PC-3 (cell line): ENCODE measurements around the gene POMT1. TPM values are rescaled to one million over a fixed set of nuclear protein-coding genes. Genes with fewer than 3 reads are reported as not detected.

Source experiments
- ATAC-seq: fragments of 200-7000 bp; cut with Tn5 transposase; 2 replicates; pipeline ENCODE4 v1.9.1; 2020; ENCODE audit warnings: mild to moderate bottlenecking, moderate library complexity
- BruUV-seq: library from RNA; stranded (reverse); fragments of 400-500 nt; replicated peaks from 2 replicates; lab custom pipeline; 2021; lab: Mats Ljungman, UMichigan
- CTCF ChIA-PET: fragments of 300-600 bp; sonication (Branson Sonifier 250); formaldehyde crosslinking; loops from one replicate; lab custom pipeline; 2022; ENCODE audit warnings: antibody characterized with exemption; lab: Charles Lee
- POLR2A ChIA-PET: fragments of 300-600 bp; sonication (Branson Sonifier 250); formaldehyde crosslinking; loops from one replicate; lab custom pipeline; 2022; ENCODE audit warnings: antibody characterized with exemption; ENCODE audit not compliant: unreplicated experiment; lab: Charles Lee
- DNase-seq: peaks from one replicate; pipeline ENCODE4 v3.0.0-alpha.2; 2015
- H2AFZ ChIP-seq: fragments of 300-600 bp; sonication (generic); 2 replicates; pipeline ENCODE4 v1.6.0; 2016; ENCODE audit warnings: antibody characterized with exemption, low read length
- H3F3A ChIP-seq: fragments of 300-600 bp; sonication (generic); one replicate; pipeline ENCODE4 v1.6.0; 2017; ENCODE audit warnings: antibody characterized with exemption, low read length, control low read depth, mild to moderate bottlenecking; ENCODE audit not compliant: unreplicated experiment
- H3K27ac ChIP-seq: fragments of 300-600 bp; sonication (generic); 2 replicates; pipeline ENCODE4 v1.5.1; 2016; ENCODE audit warnings: mild to moderate bottlenecking, low read length
- H3K27me3 ChIP-seq: fragments of 300-600 bp; sonication (generic); 2 replicates; pipeline ENCODE4 v1.6.1; 2016; ENCODE audit warnings: low read length, mixed read lengths
- H3K36me3 ChIP-seq: fragments of 300-600 bp; sonication (generic); 2 replicates; pipeline ENCODE4 v1.6.1; 2016; ENCODE audit warnings: low read depth, mixed run types, low read length, mixed read lengths
- H3K4me1 ChIP-seq: fragments of 300-600 bp; sonication (generic); 2 replicates; pipeline ENCODE4 v1.5.1; 2016; ENCODE audit warnings: low read length; ENCODE audit not compliant: insufficient read depth
- H3K4me2 ChIP-seq: fragments of 300-600 bp; sonication (generic); 2 replicates; pipeline ENCODE4 v1.6.0; 2016; ENCODE audit warnings: low read length
- H3K4me3 ChIP-seq: fragments of 300-600 bp; sonication (generic); 2 replicates; pipeline ENCODE4 v1.5.1; 2016; ENCODE audit warnings: mild to moderate bottlenecking, low read length, mixed read lengths
- H3K79me2 ChIP-seq: fragments of 300-600 bp; sonication (generic); 2 replicates; pipeline ENCODE4 v1.6.1; 2017; ENCODE audit warnings: low read length, mixed read lengths
- H3K9ac ChIP-seq: fragments of 300-600 bp; sonication (generic); 2 replicates; pipeline ENCODE4 v1.6.0; 2016; ENCODE audit warnings: mild to moderate bottlenecking, low read length
- H3K9me2 ChIP-seq: fragments of 300-600 bp; sonication (generic); replicated peaks from 2 replicates; pipeline ENCODE4 v1.6.1; 2016; ENCODE audit warnings: mixed run types, low read length, mixed read lengths
- H3K9me3 ChIP-seq: fragments of 300-600 bp; sonication (generic); 2 replicates; pipeline ENCODE4 v1.6.1; 2016; ENCODE audit warnings: low read length, mixed read lengths
- H4K20me1 ChIP-seq: fragments of 300-600 bp; sonication (generic); 2 replicates; pipeline ENCODE4 v1.6.1; 2016; ENCODE audit warnings: low read length, mixed read lengths
- CTCF ChIP-seq: fragments of 300-600 bp; sonication (generic); conservative IDR thresholded peaks from 2 replicates; pipeline ENCODE4 v1.5.1; 2017; ENCODE audit warnings: antibody characterized with exemption, low read depth, mild to moderate bottlenecking, low read length
- EZH2 ChIP-seq: fragments of 300-600 bp; sonication (generic); IDR thresholded peaks from one replicate; pipeline ENCODE4 v1.6.1; 2017; ENCODE audit warnings: antibody characterized with exemption, mild to moderate bottlenecking, low read length; ENCODE audit not compliant: unreplicated experiment
- EZH2phosphoT487 ChIP-seq: fragments of 300-600 bp; sonication (generic); IDR thresholded peaks from 2 replicates; pipeline ENCODE4 v1.6.1; 2018; ENCODE audit warnings: mild to moderate bottlenecking, antibody characterized with exemption, low read length, borderline replicate concordance
- intact Hi-C: fragments of 100-400 bp; cut with micrococcal nuclease; formaldehyde crosslinking; loops from 2 replicates; pipeline ENCODE4 v1.9.0; 2023
- total RNA-seq: library from RNA; depleted of rRNA; stranded (reverse); fragments of >200 nt; gene quantifications from 2 replicates; pipeline ENCODE4 v1.2.3, GENCODE V29; 2014

POMT1 gene
- total RNA-seq, 1 experiment from 2014 or later: 24.1 TPM

GRCh38 chr9:131552030-131552429, 49.3 kb downstream of the POMT1 start:
- Histone ChIP-seq H3K4me2 (no peak overlapping the region), H3K9me2 (no peaks in the 10 kb centered on the region), H3K79me2 (no peaks in the 10 kb centered on the region), H3K36me3 (no peaks in the 10 kb centered on the region), H3K27me3 (no peaks in the 10 kb centered on the region), H3K9ac (no peak overlapping the region), H4K20me1 (no peaks in the 10 kb centered on the region), H2AFZ (no peak overlapping the region), H3K4me3 (no peak overlapping the region), H3K9me3 (no peaks in the 10 kb centered on the region), H3K27ac (no peak overlapping the region), H3K4me1 (no peaks in the 10 kb centered on the region), H3F3A (no peaks in the 10 kb centered on the region)
- no peak for TF ChIP-seq CTCF
- TF ChIP-seq EZH2phosphoT487: no peak
- TF ChIP-seq EZH2: no peak
- intact Hi-C loops: no loop called here
- no TSS peak for BruUV-seq
- no peak for DNase-seq
- CTCF ChIA-PET: no interaction called here
- POLR2A ChIA-PET: no interaction called here
- no peak for ATAC-seq

GRCh38 chr9:131554087-131554842, 51.5 kb downstream of the POMT1 start:
- DNase-seq: no peak
- Histone ChIP-seq H3K4me3 (no peak overlapping the region), H4K20me1 (no peaks in the 10 kb centered on the region), H2AFZ (no peak overlapping the region), H3K27ac (no peak overlapping the region), H3K4me1 (no peaks in the 10 kb centered on the region), H3K27me3 (no peaks in the 10 kb centered on the region), H3K9me3 (no peaks in the 10 kb centered on the region), H3K36me3 (no peaks in the 10 kb centered on the region), H3F3A (no peaks in the 10 kb centered on the region), H3K9me2 (no peaks in the 10 kb centered on the region), H3K4me2 (no peak overlapping the region), H3K79me2 (no peaks in the 10 kb centered on the region), H3K9ac (no peak overlapping the region)
- CTCF ChIA-PET: no interaction called here
- intact Hi-C loops: no loop called here
- TF ChIP-seq CTCF (no peak), EZH2phosphoT487 (no peak), EZH2 (no peak)
- ATAC-seq: no peak
- POLR2A ChIA-PET: no interaction called here
- no TSS peak for BruUV-seq

GRCh38 chr9:131554843-131555351, 52.2 kb downstream of the POMT1 start:
- ChIA-PET POLR2A (no interaction called here), CTCF (no interaction called here)
- no peak overlapping the region for H3K27ac ChIP-seq
- ATAC-seq (no peak), DNase-seq (no peak)
- no peaks in the 10 kb centered on the region for H3F3A ChIP-seq
- no peak overlapping the region for H3K4me3 ChIP-seq
- H2AFZ ChIP-seq: no peak overlapping the region
- intact Hi-C loops: no loop called here
- H3K79me2 ChIP-seq: no peaks in the 10 kb centered on the region
- H3K9me2 ChIP-seq: no peaks in the 10 kb centered on the region
- no peaks in the 10 kb centered on the region for H3K27me3 ChIP-seq
- no peaks in the 10 kb centered on the region for H3K4me1 ChIP-seq
- no peaks in the 10 kb centered on the region for H3K9me3 ChIP-seq
- H3K9ac ChIP-seq: no peak overlapping the region
- H3K4me2 ChIP-seq: no peak overlapping the region
- no peaks in the 10 kb centered on the region for H3K36me3 ChIP-seq
- BruUV-seq: no TSS peak
- TF ChIP-seq EZH2phosphoT487: no peak
- TF ChIP-seq EZH2: no peak
- TF ChIP-seq CTCF: no peak
- no peaks in the 10 kb centered on the region for H4K20me1 ChIP-seq
